HepG2 (cell line): ENCODE results near the gene ARCN1. TPM values are rescaled to one million over a fixed set of nuclear protein-coding genes. Genes with fewer than 3 reads are reported as not detected.

Experiments
- EEA1 ChIP-seq: sonication (generic); formaldehyde crosslinking; IDR thresholded peaks from 2 replicates; pipeline ENCODE4 v1.5.1; 2020; ENCODE audit warnings: mild to moderate bottlenecking, missing genetic modification reagents, borderline replicate concordance
- FOXO1 ChIP-seq: sonication (generic); formaldehyde crosslinking; IDR thresholded peaks from 2 replicates; pipeline ENCODE4 v1.4.0; 2020; ENCODE audit warnings: missing genetic modification reagents
- IKZF1 ChIP-seq: fragments of 450-650 bp; IDR thresholded peaks from 2 replicates; pipeline ENCODE4 v1.7.1; 2016
- IRF2 ChIP-seq: IDR thresholded peaks from 2 replicates; pipeline ENCODE4 v1.6.1; 2018; ENCODE audit warnings: missing genetic modification reagents, missing compliant biosample characterization
- NPAS2 ChIP-seq: sonication (generic); formaldehyde crosslinking; IDR thresholded peaks from 2 replicates; pipeline ENCODE4 v1.8.0; 2022; ENCODE audit warnings: mild to moderate bottlenecking, missing genetic modification reagents, borderline replicate concordance
- ZNF121 ChIP-seq: sonication (generic); formaldehyde crosslinking; IDR thresholded peaks from 2 replicates; pipeline ENCODE4 v1.5.0; 2020; ENCODE audit warnings: mild to moderate bottlenecking, missing genetic modification reagents
- ZNF3 ChIP-seq: IDR thresholded peaks from 2 replicates; pipeline ENCODE4 v1.7.0; 2017; ENCODE audit warnings: inconsistent platforms
- polyA plus RNA-seq, 8 experiments: library from polyadenylated mRNA; depleted of rRNA in 3 of 8; stranded (reverse) in 7 of 8; unstranded in 1 of 8; fragments of >200 nt; fragmentation: Illumina TruSeq in 4 of 8; extraction: Trizol in 4 of 8; gene quantifications; 2 replicates each; pipeline versions ENCODE4 v1.2.1 to v1.2.3, GENCODE V29; 2011 to 2016; ENCODE audit warnings: low read depth in 4 of 8, missing spikeins in 1 of 8, mixed read lengths in 1 of 8; ENCODE audit not compliant: insufficient read depth in 1 of 8
- total RNA-seq, 5 experiments: library from RNA; depleted of rRNA; stranded (reverse); fragments of >200 nt; fragmentation: Illumina TruSeq; extraction: Trizol; gene quantifications; 2 replicates each; pipeline ENCODE4 v1.2.3, GENCODE V29; 2016; ENCODE audit warnings: low read depth in 1 of 5
- TF ChIP-seq, protein P1 (sequence below): sonication (generic); formaldehyde crosslinking; IDR thresholded peaks from 2 replicates; pipeline ENCODE4 v1.5.0; 2020; ENCODE audit warnings: mild to moderate bottlenecking, missing genetic modification reagents, borderline replicate concordance
- TF ChIP-seq, protein P2 (sequence below): sonication (generic); formaldehyde crosslinking; IDR thresholded peaks from 2 replicates; pipeline ENCODE4 v1.8.0; 2022; ENCODE audit warnings: mild to moderate bottlenecking, missing genetic modification reagents
- TF ChIP-seq, protein P3 (sequence below): sonication (generic); formaldehyde crosslinking; IDR thresholded peaks from 2 replicates; pipeline ENCODE4 v1.4.0; 2020; ENCODE audit warnings: missing genetic modification reagents
- TF ChIP-seq, protein P4 (sequence below): sonication (generic); formaldehyde crosslinking; IDR thresholded peaks from 2 replicates; pipeline ENCODE4 v1.8.1; 2023; ENCODE audit warnings: missing genetic modification reagents, mild to moderate bottlenecking, borderline replicate concordance
- TF ChIP-seq, protein P5 (sequence below): sonication (generic); formaldehyde crosslinking; IDR thresholded peaks from 2 replicates; pipeline ENCODE4 v1.4.0; 2020; ENCODE audit warnings: missing genetic modification reagents
- TF ChIP-seq, protein P6 (sequence below): sonication (generic); formaldehyde crosslinking; IDR thresholded peaks from 2 replicates; pipeline ENCODE4 v1.5.0; 2020; ENCODE audit warnings: mild to moderate bottlenecking, low read depth, missing genetic modification reagents, borderline replicate concordance

The ARCN1 gene
- total and polyA plus RNA-seq, 2 of the 13 experiments (the other 11 are each of a cell fraction or from before 2014, with no cell fraction given) = 148 to 200 TPM

DNA sequence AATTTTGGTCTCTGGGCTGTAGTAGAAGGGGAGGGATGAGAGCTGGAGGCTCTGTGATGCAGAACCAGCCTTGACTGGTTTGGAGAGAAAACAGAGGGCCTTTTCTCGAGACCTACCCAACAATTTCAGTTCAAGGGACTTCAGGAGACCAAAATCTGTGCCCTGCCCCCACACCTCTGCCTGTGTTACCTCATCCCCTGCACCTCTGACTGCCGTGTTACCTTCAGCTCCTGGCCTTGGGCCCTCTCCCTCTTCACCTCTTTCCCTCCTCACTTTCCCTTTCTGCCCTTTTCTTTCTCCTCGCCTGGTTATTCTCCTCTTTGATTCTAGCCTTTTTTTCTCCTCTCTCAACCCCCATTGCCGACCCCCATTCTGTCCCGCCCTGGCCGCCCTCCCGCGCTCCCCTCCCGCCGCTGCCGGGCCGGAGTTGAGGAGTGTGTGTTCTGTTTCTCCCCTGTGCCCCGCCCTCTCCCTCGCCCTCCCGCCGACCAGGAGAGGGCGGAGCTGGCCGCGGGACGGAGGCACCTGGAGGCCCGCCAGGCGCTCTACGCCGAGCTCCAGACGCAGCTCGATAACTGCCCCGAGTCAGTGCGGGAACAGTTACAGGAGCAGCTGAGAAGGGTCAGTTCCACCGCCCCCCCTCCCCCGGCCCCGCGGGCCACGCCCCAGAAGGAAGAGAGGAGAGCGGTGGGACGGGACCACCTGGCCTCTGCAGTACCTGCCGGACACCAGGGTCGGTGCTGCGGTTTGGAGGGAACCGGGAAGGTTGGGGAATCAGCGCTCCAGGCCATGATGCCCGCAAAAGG lies 62.4 kb downstream of the ARCN1 start (continued):
- TF ChIP-seq, protein P1, sequence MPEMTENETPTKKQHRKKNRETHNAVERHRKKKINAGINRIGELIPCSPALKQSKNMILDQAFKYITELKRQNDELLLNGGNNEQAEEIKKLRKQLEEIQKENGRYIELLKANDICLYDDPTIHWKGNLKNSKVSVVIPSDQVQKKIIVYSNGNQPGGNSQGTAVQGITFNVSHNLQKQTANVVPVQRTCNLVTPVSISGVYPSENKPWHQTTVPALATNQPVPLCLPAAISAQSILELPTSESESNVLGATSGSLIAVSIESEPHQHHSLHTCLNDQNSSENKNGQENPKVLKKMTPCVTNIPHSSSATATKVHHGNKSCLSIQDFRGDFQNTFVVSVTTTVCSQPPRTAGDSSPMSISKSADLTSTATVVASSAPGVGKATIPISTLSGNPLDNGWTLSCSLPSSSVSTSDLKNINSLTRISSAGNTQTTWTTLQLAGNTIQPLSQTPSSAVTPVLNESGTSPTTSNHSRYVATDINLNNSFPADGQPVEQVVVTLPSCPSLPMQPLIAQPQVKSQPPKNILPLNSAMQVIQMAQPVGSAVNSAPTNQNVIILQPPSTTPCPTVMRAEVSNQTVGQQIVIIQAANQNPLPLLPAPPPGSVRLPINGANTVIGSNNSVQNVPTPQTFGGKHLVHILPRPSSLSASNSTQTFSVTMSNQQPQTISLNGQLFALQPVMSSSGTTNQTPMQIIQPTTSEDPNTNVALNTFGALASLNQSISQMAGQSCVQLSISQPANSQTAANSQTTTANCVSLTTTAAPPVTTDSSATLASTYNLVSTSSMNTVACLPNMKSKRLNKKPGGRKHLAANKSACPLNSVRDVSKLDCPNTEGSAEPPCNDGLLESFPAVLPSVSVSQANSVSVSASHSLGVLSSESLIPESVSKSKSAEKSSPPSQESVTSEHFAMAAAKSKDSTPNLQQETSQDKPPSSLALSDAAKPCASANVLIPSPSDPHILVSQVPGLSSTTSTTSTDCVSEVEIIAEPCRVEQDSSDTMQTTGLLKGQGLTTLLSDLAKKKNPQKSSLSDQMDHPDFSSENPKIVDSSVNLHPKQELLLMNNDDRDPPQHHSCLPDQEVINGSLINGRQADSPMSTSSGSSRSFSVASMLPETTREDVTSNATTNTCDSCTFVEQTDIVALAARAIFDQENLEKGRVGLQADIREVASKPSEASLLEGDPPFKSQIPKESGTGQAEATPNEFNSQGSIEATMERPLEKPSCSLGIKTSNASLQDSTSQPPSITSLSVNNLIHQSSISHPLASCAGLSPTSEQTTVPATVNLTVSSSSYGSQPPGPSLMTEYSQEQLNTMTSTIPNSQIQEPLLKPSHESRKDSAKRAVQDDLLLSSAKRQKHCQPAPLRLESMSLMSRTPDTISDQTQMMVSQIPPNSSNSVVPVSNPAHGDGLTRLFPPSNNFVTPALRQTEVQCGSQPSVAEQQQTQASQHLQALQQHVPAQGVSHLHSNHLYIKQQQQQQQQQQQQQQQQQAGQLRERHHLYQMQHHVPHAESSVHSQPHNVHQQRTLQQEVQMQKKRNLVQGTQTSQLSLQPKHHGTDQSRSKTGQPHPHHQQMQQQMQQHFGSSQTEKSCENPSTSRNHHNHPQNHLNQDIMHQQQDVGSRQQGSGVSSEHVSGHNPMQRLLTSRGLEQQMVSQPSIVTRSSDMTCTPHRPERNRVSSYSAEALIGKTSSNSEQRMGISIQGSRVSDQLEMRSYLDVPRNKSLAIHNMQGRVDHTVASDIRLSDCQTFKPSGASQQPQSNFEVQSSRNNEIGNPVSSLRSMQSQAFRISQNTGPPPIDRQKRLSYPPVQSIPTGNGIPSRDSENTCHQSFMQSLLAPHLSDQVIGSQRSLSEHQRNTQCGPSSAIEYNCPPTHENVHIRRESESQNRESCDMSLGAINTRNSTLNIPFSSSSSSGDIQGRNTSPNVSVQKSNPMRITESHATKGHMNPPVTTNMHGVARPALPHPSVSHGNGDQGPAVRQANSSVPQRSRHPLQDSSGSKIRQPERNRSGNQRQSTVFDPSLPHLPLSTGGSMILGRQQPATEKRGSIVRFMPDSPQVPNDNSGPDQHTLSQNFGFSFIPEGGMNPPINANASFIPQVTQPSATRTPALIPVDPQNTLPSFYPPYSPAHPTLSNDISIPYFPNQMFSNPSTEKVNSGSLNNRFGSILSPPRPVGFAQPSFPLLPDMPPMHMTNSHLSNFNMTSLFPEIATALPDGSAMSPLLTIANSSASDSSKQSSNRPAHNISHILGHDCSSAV (CRISPR knock-in tag) = no peak
- no peak for TF ChIP-seq EEA1 (CRISPR knock-in tag)
- TF ChIP-seq, protein P2, sequence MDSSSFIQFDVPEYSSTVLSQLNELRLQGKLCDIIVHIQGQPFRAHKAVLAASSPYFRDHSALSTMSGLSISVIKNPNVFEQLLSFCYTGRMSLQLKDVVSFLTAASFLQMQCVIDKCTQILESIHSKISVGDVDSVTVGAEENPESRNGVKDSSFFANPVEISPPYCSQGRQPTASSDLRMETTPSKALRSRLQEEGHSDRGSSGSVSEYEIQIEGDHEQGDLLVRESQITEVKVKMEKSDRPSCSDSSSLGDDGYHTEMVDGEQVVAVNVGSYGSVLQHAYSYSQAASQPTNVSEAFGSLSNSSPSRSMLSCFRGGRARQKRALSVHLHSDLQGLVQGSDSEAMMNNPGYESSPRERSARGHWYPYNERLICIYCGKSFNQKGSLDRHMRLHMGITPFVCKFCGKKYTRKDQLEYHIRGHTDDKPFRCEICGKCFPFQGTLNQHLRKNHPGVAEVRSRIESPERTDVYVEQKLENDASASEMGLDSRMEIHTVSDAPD (CRISPR knock-in tag) = no peak
- TF ChIP-seq, protein P3, sequence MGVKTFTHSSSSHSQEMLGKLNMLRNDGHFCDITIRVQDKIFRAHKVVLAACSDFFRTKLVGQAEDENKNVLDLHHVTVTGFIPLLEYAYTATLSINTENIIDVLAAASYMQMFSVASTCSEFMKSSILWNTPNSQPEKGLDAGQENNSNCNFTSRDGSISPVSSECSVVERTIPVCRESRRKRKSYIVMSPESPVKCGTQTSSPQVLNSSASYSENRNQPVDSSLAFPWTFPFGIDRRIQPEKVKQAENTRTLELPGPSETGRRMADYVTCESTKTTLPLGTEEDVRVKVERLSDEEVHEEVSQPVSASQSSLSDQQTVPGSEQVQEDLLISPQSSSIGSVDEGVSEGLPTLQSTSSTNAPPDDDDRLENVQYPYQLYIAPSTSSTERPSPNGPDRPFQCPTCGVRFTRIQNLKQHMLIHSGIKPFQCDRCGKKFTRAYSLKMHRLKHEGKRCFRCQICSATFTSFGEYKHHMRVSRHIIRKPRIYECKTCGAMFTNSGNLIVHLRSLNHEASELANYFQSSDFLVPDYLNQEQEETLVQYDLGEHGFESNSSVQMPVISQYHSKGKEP = no peak
- TF ChIP-seq, protein P4, sequence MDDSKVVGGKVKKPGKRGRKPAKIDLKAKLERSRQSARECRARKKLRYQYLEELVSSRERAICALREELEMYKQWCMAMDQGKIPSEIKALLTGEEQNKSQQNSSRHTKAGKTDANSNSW (CRISPR knock-in tag) = no peak
- no peak for TF ChIP-seq ZNF121 (CRISPR knock-in tag)
- TF ChIP-seq, protein P5, sequence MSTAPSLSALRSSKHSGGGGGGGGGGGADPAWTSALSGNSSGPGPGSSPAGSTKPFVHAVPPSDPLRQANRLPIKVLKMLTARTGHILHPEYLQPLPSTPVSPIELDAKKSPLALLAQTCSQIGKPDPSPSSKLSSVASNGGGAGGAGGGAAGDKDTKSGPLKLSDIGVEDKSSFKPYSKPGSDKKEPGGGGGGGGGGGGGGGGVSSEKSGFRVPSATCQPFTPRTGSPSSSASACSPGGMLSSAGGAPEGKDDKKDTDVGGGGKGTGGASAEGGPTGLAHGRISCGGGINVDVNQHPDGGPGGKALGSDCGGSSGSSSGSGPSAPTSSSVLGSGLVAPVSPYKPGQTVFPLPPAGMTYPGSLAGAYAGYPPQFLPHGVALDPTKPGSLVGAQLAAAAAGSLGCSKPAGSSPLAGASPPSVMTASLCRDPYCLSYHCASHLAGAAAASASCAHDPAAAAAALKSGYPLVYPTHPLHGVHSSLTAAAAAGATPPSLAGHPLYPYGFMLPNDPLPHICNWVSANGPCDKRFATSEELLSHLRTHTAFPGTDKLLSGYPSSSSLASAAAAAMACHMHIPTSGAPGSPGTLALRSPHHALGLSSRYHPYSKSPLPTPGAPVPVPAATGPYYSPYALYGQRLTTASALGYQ = no peak
- TF ChIP-seq NPAS2 = no peak
- TF ChIP-seq FOXO1 = no peak
- no peak for TF ChIP-seq ZNF3
- TF ChIP-seq IKZF1 = no peak
- TF ChIP-seq, protein P6, sequence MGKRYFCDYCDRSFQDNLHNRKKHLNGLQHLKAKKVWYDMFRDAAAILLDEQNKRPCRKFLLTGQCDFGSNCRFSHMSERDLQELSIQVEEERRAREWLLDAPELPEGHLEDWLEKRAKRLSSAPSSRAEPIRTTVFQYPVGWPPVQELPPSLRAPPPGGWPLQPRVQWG = no peak
- no peak for TF ChIP-seq IRF2 (CRISPR knock-in tag)
